ENCODE results near the gene ATP1A2. TPM values are rescaled to one million over a fixed set of nuclear protein-coding genes. Genes with fewer than 3 reads are reported as not detected.

ATP1A2 gene
- total and polyA plus RNA-seq, 2 experiments from 2014 or later = 4.9 to 17.7 TPM

DNA sequence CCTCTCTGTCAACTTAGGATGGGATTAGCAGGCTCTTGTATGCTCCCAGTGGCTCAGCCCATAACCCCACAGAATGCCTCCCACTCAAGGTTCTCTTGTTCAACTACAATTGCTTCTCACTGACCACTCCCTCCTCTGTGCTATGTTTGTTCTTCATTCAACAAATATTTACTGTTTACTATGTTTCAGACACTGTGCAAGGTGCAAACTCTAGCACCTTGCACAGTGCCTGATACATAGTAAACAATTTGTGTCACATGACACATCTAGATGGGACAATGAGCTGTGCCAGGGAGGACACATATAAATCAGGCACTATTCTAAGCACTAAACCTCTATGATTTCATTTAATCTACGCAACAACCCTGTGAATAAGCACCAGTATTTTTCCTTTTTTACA, 15.4 kb downstream of the ATP1A2 start (continued):
- TF ChIP-seq, protein P1, sequence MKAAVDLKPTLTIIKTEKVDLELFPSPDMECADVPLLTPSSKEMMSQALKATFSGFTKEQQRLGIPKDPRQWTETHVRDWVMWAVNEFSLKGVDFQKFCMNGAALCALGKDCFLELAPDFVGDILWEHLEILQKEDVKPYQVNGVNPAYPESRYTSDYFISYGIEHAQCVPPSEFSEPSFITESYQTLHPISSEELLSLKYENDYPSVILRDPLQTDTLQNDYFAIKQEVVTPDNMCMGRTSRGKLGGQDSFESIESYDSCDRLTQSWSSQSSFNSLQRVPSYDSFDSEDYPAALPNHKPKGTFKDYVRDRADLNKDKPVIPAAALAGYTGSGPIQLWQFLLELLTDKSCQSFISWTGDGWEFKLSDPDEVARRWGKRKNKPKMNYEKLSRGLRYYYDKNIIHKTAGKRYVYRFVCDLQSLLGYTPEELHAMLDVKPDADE (IDR thresholded peaks at IDR 0.05) = no peak
- no peak for TF ChIP-seq NANOG (IDR thresholded peaks at IDR 0.05; ENCODE audit: borderline replicate concordance)
- no peak for TF ChIP-seq CREB1 (CRISPR knock-in tag; IDR thresholded peaks at IDR 0.05; ENCODE audit: low read depth)
- TF ChIP-seq EZH2phosphoT487 (IDR thresholded peaks at IDR 0.05; ENCODE audit: unreplicated experiment) = no peak
- TF ChIP-seq POLR2AphosphoS5 (IDR thresholded peaks at IDR 0.05; ENCODE audit: low read depth) = no peak
- TF ChIP-seq STAT1 (IDR thresholded peaks at IDR 0.05; ENCODE audit: unreplicated experiment) = no peak
- TF ChIP-seq, protein P2, sequence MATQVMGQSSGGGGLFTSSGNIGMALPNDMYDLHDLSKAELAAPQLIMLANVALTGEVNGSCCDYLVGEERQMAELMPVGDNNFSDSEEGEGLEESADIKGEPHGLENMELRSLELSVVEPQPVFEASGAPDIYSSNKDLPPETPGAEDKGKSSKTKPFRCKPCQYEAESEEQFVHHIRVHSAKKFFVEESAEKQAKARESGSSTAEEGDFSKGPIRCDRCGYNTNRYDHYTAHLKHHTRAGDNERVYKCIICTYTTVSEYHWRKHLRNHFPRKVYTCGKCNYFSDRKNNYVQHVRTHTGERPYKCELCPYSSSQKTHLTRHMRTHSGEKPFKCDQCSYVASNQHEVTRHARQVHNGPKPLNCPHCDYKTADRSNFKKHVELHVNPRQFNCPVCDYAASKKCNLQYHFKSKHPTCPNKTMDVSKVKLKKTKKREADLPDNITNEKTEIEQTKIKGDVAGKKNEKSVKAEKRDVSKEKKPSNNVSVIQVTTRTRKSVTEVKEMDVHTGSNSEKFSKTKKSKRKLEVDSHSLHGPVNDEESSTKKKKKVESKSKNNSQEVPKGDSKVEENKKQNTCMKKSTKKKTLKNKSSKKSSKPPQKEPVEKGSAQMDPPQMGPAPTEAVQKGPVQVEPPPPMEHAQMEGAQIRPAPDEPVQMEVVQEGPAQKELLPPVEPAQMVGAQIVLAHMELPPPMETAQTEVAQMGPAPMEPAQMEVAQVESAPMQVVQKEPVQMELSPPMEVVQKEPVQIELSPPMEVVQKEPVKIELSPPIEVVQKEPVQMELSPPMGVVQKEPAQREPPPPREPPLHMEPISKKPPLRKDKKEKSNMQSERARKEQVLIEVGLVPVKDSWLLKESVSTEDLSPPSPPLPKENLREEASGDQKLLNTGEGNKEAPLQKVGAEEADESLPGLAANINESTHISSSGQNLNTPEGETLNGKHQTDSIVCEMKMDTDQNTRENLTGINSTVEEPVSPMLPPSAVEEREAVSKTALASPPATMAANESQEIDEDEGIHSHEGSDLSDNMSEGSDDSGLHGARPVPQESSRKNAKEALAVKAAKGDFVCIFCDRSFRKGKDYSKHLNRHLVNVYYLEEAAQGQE (IDR thresholded peaks at IDR 0.05; ENCODE audit: unreplicated experiment) = no peak

DNA sequence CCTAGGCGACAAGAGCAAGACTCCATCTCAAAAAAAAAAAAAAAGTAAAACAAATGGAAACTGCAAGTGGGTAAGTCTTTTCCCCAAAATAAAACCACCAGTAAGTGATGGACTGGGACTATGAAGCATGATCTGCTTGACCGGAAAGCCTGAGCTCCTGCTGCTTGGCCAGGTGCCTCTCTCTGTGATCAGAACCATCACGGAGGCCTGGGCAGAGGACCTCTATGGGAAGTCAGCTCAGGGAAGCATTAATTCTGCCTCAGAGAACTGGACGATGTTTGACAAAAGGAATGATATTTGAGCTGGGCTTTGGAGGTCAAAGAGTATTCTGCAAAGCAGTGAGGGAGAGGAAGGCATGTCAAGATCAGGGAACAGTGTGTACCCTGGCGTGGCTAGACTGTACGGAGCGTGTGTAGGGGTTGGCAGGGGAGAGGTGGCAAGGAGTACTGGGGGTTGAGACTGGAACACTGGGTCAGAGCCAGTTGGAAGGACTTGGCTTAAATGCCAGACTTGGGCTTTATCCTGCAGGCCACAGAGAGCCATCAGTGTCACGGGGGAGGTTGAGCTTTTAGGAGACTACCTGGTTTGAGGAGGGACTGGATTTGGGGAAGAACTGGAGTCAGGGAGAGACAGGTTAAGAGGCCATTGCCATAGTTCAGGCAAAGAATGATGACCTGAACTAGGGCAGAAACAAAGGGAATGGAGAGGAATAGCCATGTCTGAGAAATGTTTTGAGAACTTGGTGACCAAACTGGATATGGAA, 16.4 kb downstream of the ATP1A2 start:
- H3K79me2 ChIP-seq (replicated peaks; ENCODE audit: insufficient read depth) = no peaks in the 10 kb centered on the region
- Mint-ChIP-seq H3K27me3 (ENCODE audit: insufficient read depth, low read depth, poor library complexity) (peaks cover 8% of the 10 kb centered on the region), H3K4me3 (no peak overlapping the region), H3K27ac (no peak overlapping the region), H3K9me3 (no peaks in the 10 kb centered on the region), H3K36me3 (ENCODE audit: low read depth) (peaks cover 82% of the 10 kb centered on the region), H3K4me1 (no peaks in the 10 kb centered on the region; the same call in 2 of the 3 replicates)
- H3K9me2 ChIP-seq (ENCODE audit: insufficient read depth) = no peaks in the 10 kb centered on the region
- no peaks in the 10 kb centered on the region for H3K4me1 ChIP-seq (ENCODE audit: insufficient read depth)
- H3K36me3 ChIP-seq (ENCODE audit: insufficient read depth) = no peaks in the 10 kb centered on the region
- no peaks in the 10 kb centered on the region for H4K20me1 ChIP-seq (replicated peaks; ENCODE audit: insufficient read depth)
- no peak overlapping the region for H2AFZ ChIP-seq
- no peak overlapping the region for H3K4me3 ChIP-seq
- H3K27me3 ChIP-seq (ENCODE audit: insufficient read depth) = no peaks in the 10 kb centered on the region
- DNase-seq (ENCODE audit: low spot score) = no peak
- H3F3A ChIP-seq (replicated peaks; ENCODE audit: low read depth) = no peaks in the 10 kb centered on the region
- H3K4me2 ChIP-seq = no peak overlapping the region
- H3K27ac ChIP-seq (ENCODE audit: low read depth) = no peak overlapping the region
- no peak for ATAC-seq
- TF ChIP-seq, protein P2 (IDR thresholded peaks at IDR 0.05; ENCODE audit: unreplicated experiment) = no peak
- TF ChIP-seq, protein P3, sequence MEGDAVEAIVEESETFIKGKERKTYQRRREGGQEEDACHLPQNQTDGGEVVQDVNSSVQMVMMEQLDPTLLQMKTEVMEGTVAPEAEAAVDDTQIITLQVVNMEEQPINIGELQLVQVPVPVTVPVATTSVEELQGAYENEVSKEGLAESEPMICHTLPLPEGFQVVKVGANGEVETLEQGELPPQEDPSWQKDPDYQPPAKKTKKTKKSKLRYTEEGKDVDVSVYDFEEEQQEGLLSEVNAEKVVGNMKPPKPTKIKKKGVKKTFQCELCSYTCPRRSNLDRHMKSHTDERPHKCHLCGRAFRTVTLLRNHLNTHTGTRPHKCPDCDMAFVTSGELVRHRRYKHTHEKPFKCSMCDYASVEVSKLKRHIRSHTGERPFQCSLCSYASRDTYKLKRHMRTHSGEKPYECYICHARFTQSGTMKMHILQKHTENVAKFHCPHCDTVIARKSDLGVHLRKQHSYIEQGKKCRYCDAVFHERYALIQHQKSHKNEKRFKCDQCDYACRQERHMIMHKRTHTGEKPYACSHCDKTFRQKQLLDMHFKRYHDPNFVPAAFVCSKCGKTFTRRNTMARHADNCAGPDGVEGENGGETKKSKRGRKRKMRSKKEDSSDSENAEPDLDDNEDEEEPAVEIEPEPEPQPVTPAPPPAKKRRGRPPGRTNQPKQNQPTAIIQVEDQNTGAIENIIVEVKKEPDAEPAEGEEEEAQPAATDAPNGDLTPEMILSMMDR (conservative IDR thresholded peaks at IDR 0.05; ENCODE audit: low read depth in 2 of 2) = no peak
- TF ChIP-seq EZH2 (IDR thresholded peaks at IDR 0.05; ENCODE audit: low read depth, unreplicated experiment) = no peak
- TF ChIP-seq POLR2AphosphoS5 (IDR thresholded peaks at IDR 0.05; ENCODE audit: low read depth) = no peak
- TF ChIP-seq NANOG (IDR thresholded peaks at IDR 0.05; ENCODE audit: borderline replicate concordance) = no peak
